HepG2 (cell line): Measurements from ENCODE around the gene SH3GL1. TPM values are rescaled to one million over a fixed set of nuclear protein-coding genes. Genes with fewer than 3 reads are reported as not detected.

Source experiments
- CEBPZ ChIP-seq: IDR thresholded peaks from 2 replicates; pipeline ENCODE4 v1.6.1; 2012; ENCODE audit warnings: low read length, improper control_type of control experiment
- HNF1B ChIP-seq: sonication (generic); formaldehyde crosslinking; IDR thresholded peaks from 2 replicates; pipeline ENCODE4 v1.5.1; 2020; ENCODE audit warnings: mild to moderate bottlenecking, moderate library complexity, missing genetic modification reagents
- NFKBIZ ChIP-seq: IDR thresholded peaks from 2 replicates; pipeline ENCODE4 v1.6.1; 2018; ENCODE audit warnings: missing genetic modification reagents, missing compliant biosample characterization
- POGZ ChIP-seq: sonication (generic); formaldehyde crosslinking; IDR thresholded peaks from 2 replicates; pipeline ENCODE4 v1.4.0; 2020; ENCODE audit warnings: mild to moderate bottlenecking, missing genetic modification reagents
- SKI ChIP-seq: fragments of 450-650 bp; IDR thresholded peaks from one replicate; pipeline ENCODE4 v1.6.1; 2018; ENCODE audit warnings: mild to moderate bottlenecking; ENCODE audit not compliant: partially characterized antibody
- TCF12 ChIP-seq, 2 experiments: fragments of 450-650 bp in 1 of 2; sonication (generic) in 1 of 2; formaldehyde crosslinking in 1 of 2; IDR thresholded peaks; 2 replicates each; pipeline versions ENCODE4 v1.6.1 to v1.8.0; 2017 to 2022; ENCODE audit warnings: antibody characterized with exemption in 1 of 2, mild to moderate bottlenecking in 1 of 2, missing genetic modification reagents in 1 of 2, moderate library complexity in 1 of 2
- ZNF234 ChIP-seq: sonication (generic); formaldehyde crosslinking; conservative IDR thresholded peaks from 2 replicates; pipeline ENCODE4 v1.5.1; 2020; ENCODE audit warnings: mild to moderate bottlenecking, missing genetic modification reagents
- ZNF407 ChIP-seq: sonication (generic); formaldehyde crosslinking; IDR thresholded peaks from one replicate; pipeline ENCODE4 v1.5.1; 2020; ENCODE audit warnings: mild to moderate bottlenecking, missing genetic modification reagents; ENCODE audit errors: not compliant biosample characterization
- polyA plus RNA-seq, 8 experiments: library from polyadenylated mRNA; depleted of rRNA in 3 of 8; stranded (reverse) in 7 of 8; unstranded in 1 of 8; fragments of >200 nt; fragmentation: Illumina TruSeq in 4 of 8; extraction: Trizol in 4 of 8; gene quantifications; 2 replicates each; pipeline versions ENCODE4 v1.2.1 to v1.2.3, GENCODE V29; 2011 to 2016; ENCODE audit warnings: low read depth in 4 of 8, missing spikeins in 1 of 8, mixed read lengths in 1 of 8; ENCODE audit not compliant: insufficient read depth in 1 of 8
- total RNA-seq, 5 experiments: library from RNA; depleted of rRNA; stranded (reverse); fragments of >200 nt; fragmentation: Illumina TruSeq; extraction: Trizol; gene quantifications; 2 replicates each; pipeline ENCODE4 v1.2.3, GENCODE V29; 2016; ENCODE audit warnings: low read depth in 1 of 5
- TF ChIP-seq, protein P1 (sequence below): sonication (generic); formaldehyde crosslinking; IDR thresholded peaks from 2 replicates; pipeline ENCODE4 v1.5.1; 2020; ENCODE audit warnings: missing genetic modification reagents, mild to moderate bottlenecking, borderline replicate concordance
- TF ChIP-seq, protein P2 (sequence below): sonication (generic); formaldehyde crosslinking; IDR thresholded peaks from 2 replicates; pipeline ENCODE4 v1.8.0; 2022; ENCODE audit warnings: missing genetic modification reagents, mild to moderate bottlenecking, moderate library complexity, borderline replicate concordance

SH3GL1 gene
- total and polyA plus RNA-seq, 2 of the 13 experiments (the other 11 are each of a cell fraction or from before 2014, with no cell fraction given): 33.0 to 45.1 TPM

DNA sequence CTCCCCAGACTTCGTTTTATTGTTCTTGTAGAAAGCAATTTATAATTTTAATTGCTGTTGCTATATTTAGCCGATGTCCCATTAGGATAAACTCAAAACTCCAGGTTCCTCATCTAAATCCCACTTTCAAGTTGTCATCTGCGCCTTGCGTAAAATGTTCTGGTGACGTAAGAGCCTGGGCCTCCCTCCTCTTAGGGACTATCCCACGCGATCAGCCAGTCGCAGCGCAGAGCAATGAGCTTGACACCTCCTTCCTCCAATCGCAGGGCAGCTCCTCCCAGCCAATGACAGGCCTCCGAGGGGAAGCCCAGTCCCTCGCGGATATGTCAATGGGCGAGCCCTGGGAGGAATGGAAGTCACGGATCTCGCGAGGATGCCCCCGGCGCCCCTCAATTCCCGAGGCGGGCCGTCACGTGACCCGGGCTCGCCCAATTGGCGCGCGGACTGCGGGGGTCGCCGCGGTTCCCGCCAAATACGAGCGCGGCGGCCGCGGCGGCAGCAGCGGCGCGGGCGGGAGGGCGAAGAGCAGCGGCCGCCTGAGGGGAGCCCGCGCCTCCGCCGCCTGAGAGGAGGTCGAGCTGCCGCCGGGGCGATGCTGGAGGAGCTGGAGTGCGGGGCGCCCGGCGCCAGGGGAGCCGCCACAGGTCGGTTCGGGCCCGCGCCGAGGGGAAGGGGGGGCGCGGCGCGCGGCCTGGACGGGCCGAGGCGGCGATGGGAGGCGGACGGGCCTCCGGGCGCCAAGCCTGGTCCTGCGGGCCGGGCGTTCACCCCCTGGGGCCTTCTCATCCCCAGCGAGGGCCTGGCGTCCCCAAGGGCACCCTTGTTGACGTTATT lies 2.0 kb upstream of the SH3GL1 start, which contains the start of gene CHAF1A (continued):
- TF ChIP-seq ZNF407 (no peak), SKI (peak; percentile 32), TCF12 (IDR thresholded peaks at IDR 0.05) (no peak), TCF12 (CRISPR knock-in tag; IDR thresholded peaks at IDR 0.05) (0 out of 2 replicates have a peak, but pooled peaks have one; percentile 34), NFKBIZ (peak; percentile 39; the same call in 1 of the 2 replicates), HNF1B (CRISPR knock-in tag) (peak; percentile 59), POGZ (CRISPR knock-in tag) (peak; percentile 61), CEBPZ (no peak), ZNF234 (no peak)
- TF ChIP-seq, protein P1, sequence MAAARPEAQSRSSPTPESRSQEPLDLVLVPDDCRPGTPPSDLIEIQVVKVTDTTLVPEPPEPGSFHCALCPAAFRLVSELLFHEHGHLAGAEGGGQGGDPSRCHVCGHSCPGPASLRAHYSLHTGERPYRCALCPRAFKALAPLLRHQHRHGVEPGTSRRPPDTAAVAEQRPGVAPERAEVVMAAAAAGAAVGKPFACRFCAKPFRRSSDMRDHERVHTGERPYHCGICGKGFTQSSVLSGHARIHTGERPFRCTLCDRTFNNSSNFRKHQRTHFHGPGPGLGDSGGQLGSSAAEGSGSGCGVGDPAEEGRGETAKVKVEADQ (CRISPR knock-in tag): 0 out of 2 replicates have a peak, but pooled peaks have one; percentile 15
- TF ChIP-seq, protein P2, sequence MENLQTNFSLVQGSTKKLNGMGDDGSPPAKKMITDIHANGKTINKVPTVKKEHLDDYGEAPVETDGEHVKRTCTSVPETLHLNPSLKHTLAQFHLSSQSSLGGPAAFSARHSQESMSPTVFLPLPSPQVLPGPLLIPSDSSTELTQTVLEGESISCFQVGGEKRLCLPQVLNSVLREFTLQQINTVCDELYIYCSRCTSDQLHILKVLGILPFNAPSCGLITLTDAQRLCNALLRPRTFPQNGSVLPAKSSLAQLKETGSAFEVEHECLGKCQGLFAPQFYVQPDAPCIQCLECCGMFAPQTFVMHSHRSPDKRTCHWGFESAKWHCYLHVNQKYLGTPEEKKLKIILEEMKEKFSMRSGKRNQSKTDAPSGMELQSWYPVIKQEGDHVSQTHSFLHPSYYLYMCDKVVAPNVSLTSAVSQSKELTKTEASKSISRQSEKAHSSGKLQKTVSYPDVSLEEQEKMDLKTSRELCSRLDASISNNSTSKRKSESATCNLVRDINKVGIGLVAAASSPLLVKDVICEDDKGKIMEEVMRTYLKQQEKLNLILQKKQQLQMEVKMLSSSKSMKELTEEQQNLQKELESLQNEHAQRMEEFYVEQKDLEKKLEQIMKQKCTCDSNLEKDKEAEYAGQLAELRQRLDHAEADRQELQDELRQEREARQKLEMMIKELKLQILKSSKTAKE (CRISPR knock-in tag): no peak
